ENCODE data around the gene RASSF7.
A peak's percentile ranks its signal among the peaks of the same experiment; 100 is the strongest.

RASSF7 gene

DNA sequence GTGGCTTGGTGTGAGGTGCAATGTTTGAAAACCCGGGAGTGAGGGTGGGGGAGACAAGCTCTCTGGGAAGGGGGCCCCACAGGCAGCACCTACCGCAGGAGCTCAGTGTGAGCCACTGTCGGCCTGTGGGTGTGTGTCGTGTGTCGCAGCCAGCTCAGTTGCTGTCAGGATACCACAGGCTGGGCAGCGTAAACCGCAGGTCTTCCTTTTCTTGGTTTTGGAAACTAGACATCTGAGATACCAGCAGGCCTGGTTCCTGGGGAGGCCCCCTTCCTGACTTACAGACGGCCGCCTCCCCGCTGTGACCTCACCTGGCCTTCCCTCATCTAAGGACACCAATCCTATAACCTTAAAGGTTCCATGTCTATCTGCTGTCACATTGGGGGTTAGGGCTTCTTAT, 35.6 kb downstream of the RASSF7 start:
- no peak for DNase-seq

DNA sequence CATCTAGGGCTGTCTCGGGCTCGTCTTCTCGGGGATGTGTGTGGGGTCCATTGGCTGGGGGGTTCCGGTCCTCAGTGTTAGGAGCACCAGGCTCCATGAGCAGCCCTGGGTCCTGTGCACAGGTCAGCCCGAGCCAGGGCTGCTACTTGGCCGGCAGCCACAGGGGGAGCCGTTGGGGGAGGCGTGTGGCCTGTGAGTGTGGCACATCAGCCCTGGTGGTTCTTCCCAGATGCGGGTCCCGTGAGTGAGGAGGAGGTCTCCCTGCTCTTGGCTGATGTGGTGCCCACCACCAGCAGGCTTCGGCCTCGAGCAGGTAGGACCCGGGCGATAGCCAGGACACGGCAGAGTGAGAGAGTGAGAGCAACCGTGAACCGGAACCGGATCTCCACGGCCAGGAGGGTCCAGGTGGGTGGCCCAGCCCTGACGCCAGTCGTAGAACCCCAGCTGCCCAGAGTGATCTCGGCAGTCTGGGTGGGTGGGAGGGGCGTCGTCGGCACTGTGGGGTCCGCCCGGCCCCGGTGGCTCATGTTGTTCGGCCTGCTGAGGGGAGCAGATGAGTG, 36.5 kb downstream of the RASSF7 start:
- Histone ChIP-seq H3K4me1 (no peaks in the 10 kb centered on the region), H3K9me3 (no peaks in the 10 kb centered on the region), H3K36me3 (peaks cover 16% of the 10 kb centered on the region), H3K27me3 (no peaks in the 10 kb centered on the region), H3K4me3 (ENCODE audit: low read depth, low read length) (no peak overlapping the region)
- TF ChIP-seq, protein P1, sequence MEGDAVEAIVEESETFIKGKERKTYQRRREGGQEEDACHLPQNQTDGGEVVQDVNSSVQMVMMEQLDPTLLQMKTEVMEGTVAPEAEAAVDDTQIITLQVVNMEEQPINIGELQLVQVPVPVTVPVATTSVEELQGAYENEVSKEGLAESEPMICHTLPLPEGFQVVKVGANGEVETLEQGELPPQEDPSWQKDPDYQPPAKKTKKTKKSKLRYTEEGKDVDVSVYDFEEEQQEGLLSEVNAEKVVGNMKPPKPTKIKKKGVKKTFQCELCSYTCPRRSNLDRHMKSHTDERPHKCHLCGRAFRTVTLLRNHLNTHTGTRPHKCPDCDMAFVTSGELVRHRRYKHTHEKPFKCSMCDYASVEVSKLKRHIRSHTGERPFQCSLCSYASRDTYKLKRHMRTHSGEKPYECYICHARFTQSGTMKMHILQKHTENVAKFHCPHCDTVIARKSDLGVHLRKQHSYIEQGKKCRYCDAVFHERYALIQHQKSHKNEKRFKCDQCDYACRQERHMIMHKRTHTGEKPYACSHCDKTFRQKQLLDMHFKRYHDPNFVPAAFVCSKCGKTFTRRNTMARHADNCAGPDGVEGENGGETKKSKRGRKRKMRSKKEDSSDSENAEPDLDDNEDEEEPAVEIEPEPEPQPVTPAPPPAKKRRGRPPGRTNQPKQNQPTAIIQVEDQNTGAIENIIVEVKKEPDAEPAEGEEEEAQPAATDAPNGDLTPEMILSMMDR (IDR thresholded peaks at IDR 0.05; ENCODE audit: low read depth, low read length) = 0 out of 2 replicates have a peak, but pooled peaks have one; percentile 5
- DNase-seq = no peak

More for the DNA sequence above, 35.6 kb downstream of the RASSF7 start:
- no peaks in the 10 kb centered on the region for H3K27me3 ChIP-seq
- TF ChIP-seq, protein P1 (IDR thresholded peaks at IDR 0.05; ENCODE audit: low read depth, low read length) = no peak
- H3K4me3 ChIP-seq (ENCODE audit: low read depth, low read length) = no peak overlapping the region
- peaks cover 11% of the 10 kb centered on the region for H3K36me3 ChIP-seq
- no peaks in the 10 kb centered on the region for H3K4me1 ChIP-seq
- no peaks in the 10 kb centered on the region for H3K9me3 ChIP-seq

DNA sequence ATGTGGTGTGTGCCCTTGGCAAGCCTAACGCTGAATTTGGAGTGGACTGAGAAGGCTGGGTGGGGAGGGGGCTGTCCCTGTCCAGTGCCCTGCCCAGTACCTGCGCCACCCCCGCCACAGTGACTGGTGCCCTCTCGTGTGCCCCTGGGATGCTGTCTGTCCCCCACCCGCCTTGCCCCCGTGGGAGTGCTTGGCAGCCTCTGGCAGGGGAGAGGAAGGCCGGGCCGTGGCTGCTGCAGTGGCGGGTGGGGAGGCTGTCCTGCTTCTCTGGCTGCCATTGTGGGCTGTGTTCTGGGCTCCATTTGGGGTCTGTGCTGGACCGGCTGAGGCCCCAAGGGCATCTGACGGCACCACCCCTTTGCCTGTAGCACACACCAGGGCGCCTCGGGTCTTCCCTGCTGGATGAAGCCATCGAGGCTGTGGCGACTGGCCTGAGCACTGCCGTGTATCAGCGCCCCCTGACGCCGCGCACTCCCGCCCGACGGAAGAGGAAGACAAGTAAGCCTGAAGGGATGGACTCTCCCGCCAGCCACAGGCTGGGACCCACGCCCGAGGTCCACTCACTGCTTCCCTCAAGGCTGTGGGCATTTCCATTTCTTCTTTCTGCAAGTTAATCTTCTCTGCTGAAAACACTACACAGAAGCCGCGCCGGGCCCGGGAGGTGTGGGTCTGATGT, 37.4 kb downstream of the RASSF7 start:
- no peaks in the 10 kb centered on the region for H3K27me3 ChIP-seq
- no peak overlapping the region for H3K4me3 ChIP-seq (ENCODE audit: low read depth, low read length)
- DNase-seq = no peak
- TF ChIP-seq, protein P1 (IDR thresholded peaks at IDR 0.05; ENCODE audit: low read depth, low read length) = no peak
- no peaks in the 10 kb centered on the region for H3K9me3 ChIP-seq
- no peaks in the 10 kb centered on the region for H3K4me1 ChIP-seq
- peaks cover 8% of the 10 kb centered on the region for H3K36me3 ChIP-seq

DNA sequence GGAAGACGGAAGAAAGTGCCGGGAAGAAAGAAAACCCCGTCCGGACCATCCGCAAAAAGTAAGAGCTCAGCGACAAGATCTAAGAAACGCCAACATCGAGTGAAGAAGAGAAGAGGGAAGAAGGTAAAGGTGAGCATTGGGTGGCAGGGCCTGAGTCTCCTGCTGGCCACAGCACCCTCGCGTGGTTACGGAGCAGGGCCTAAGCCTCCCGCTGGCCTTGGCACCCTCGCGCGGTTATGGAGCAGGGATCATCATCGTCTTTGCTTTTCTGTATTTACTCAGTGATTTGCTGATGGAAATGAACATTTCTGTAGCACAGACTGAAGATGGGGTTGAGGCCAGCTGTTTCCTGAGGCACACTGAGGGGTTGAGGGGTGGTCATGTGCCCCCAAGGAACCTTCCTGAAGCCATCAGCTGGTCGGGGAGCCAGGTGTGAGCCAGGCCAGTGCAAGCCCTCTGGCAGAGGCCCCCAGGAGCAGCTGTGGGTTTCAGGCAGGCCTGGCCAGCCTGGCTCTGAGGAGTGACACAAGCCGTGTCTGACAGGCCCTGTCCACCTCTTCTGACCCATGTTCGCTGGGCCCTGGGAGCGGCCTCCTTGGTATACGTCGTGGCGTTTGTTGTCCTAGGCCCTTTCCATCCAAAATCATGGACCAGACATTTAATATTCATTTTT, 40.9 kb downstream of the RASSF7 start:
- TF ChIP-seq, protein P1 (IDR thresholded peaks at IDR 0.05; ENCODE audit: low read depth, low read length) = no peak
- H3K36me3 ChIP-seq = peaks cover 26% of the 10 kb centered on the region
- H3K4me3 ChIP-seq (ENCODE audit: low read depth, low read length) = no peak overlapping the region
- H3K9me3 ChIP-seq = no peaks in the 10 kb centered on the region
- no peak for DNase-seq
- H3K27me3 ChIP-seq = no peaks in the 10 kb centered on the region
- H3K4me1 ChIP-seq = peaks cover 8% of the 10 kb centered on the region

DNA sequence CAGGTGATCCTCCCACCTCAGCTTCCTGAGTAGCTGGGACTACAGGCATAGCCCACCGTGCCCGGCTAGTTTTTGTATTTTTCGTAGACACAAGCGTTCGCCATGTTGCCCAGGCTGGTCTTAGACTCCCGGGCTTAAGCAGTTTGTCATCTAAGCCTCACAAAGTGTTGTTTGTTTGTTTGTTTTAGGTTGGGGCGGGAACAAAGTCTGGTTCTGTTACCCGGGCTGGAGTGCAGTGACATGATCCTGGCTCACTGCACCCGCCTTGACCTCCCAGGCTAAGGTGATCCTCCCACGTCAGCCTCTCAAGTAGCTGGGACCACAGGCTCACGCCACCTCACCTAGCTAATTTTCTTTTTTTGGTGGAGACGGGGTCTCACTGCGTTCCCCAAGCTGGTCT, 42.4 kb downstream of the RASSF7 start:
- Histone ChIP-seq H3K27me3 (no peaks in the 10 kb centered on the region), H3K4me3 (ENCODE audit: low read depth, low read length) (no peak overlapping the region), H3K36me3 (peaks cover 41% of the 10 kb centered on the region), H3K4me1 (peaks cover 9% of the 10 kb centered on the region), H3K9me3 (no peaks in the 10 kb centered on the region)
- DNase-seq = no peak
- TF ChIP-seq, protein P1 (IDR thresholded peaks at IDR 0.05; ENCODE audit: low read depth, low read length) = no peak
